HG02623 (cell line): Measurements from ENCODE around the gene TMEM18.
"Not testable (repeated sequence)": the region's sequence is repeated elsewhere in the genome, so short reads cannot be mapped to it uniquely, and the experiment has no call there.

ENCODE experiments used
- ATAC-seq: cut with Tn5 transposase; IDR thresholded peaks from one replicate; pipeline ENCODE4 v1.9.1; 2021; ENCODE audit warnings: moderate library complexity; ENCODE audit not compliant: unreplicated experiment

TMEM18 gene

DNA sequence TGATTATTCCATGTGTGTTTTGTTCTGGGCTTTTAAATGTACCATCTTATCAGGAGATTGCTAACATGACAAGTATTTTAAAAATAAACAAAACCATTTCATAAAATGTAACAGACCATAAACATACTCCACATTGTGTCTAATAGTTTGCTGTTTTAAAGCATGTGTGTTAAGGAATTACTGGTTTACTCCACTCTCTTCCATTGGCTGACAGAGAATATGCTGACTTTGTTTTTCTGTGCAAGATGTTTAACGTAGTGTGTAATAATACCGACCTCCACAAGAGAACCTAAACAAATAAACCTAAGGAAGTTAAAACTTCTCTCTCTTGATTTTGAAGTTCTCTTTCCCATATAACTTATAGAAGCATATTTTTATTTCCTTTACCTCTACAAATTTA is 17.0 kb upstream of the TMEM18 start:
- no peak for ATAC-seq

DNA sequence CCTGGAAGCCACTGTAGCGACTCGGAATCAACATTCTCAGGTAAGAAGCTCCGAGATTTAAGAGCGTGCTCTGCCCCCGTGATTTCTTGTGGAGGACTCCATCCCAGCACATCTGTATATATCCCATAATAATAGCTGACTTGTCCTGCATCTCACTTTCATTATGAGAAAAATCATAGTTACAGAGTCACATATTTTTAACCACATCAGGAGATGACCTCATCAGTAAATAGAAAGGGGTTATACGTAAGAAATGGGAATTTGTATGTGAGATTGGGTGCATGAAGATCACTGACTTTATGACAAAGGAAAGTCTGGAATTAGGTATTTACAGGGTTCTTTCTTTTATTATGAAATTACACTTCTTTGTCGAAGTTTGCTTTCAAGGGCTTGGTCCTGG is 16.4 kb upstream of the TMEM18 start:
- no peak for ATAC-seq

DNA sequence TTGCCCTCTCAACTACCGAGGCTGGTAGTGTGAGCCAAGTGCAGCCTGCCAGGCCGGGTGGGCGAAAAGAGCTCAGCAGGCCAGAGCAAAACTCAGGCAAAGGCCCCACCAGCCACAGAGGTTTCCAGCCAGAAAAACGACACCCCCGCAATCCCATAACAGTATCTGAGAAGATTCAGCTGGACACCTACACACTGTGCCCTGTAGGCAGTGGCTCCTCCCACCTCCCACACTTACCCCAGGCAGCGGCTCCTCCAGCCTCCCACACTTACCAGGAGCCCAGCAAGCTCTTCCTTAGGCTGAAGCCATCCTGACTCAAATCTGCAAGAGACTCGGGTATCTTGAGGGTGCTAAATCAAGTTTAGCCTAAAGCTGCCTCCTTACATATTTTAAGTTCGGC is 15.6 kb upstream of the TMEM18 start:
- no peak for ATAC-seq

DNA sequence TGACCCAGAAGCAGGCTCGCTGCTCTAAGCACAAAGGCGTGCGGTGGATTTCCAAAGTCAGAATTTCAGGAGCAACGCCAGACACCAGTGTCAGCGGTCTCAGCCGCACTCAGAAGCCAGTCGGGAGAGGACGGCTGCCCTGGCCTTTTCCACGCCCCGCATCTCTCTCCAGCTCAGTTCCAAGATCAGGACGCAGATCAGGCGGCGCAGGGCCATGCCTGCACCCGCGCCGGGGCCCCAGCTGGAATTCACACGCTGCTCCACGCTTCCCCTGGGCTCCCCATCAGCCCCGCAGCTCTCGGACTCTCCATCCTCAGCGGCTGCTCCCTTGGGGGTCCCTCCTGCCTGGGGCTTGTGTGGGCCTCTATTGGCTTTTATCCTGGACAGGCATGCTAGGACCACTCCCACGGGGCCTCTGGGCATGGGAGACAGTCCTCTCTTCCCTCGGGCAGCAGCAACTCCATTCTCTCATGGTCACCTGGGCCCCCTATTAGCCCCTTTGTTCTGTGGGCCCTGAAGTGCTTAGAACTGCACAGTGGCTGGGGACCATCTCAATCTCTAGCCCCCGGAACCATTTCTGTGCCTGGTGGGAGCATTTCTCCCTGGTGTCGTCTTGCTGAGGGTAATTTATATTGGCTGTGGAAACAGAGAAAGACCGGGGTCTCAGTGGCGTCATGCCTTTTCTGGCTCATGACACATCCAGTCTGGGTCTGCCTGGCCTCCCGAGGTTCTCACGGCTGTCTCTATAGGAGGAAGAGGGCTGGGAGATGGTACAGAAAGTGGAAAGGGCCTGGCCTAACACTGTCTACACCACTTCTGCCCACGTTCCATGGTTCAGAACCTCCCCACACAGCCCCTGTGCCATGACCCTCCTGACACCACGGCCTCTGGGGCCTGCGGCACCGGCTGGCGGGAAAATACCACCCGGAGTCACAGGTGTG is 14.9 kb upstream of the TMEM18 start:
- ATAC-seq, result no peak

DNA sequence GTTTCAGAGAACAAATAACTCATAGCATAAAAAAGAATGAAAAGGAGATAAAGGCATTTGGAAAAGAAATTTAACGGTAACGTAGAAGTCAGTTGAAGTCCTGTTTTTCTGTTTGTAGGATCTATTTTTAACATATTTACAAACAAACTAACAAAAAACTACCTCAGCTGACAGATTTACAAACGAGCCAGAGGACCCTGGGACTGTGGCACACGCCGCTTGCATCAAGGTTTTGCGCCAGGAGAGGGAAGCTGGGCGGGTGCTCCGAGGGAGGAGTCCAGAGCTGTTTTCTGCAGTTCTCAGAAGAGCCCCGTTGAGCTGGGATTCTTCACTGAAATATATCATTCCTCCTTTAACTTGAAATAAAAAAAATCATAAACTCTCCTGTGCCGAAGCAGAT is 13.6 kb upstream of the TMEM18 start:
- no peak for ATAC-seq

DNA sequence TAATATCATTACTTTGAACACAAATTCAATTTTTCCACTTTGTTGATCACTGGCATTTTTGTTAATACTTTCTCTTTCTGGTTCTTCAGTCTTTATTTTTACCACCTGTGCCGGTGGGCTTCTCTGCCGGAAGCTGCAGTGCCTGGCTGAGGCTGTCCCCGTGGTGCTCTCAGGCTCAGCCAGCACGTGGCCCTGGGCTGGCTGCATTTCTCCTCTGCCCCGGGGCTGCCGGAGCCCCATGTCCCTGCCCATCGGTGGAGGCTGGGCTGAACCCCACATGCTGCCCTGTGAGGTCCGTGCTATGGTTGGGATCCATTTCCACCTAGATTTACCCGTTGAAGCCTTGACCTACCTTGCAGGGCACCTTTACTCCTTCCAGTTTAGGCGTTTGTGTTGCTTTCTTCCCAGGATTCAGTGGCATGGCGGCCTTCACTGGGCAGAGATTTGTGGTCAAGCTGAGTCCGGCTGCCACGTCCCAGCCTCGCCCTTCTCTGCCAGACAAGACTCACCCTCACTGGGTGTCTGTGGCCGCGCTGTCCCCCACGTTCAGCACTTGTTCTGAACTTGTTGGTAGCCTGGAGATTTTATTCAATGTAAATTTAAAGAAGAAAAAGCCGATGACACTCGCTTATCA is 12.8 kb upstream of the TMEM18 start:
- ATAC-seq, result no peak

DNA sequence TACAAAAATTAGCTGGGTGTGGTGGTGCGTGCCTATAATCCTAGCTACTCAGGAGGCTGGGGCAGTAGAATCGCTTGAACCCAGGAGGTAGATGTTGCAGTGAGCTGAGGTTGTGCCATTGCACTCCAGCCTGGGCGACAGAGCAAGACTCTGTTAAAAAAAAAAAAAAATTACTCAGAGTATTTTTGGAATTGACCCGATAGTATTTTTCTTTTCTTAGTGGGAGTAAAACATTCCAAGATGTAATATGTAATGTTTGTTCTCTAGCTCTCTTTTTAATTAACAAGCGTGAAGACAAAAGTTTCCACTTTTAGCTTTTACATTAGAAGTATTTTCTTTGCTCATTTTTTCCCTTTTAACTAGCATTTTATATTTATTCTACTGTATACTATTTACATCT is 12.0 kb upstream of the TMEM18 start:
- ATAC-seq, result no peak

DNA sequence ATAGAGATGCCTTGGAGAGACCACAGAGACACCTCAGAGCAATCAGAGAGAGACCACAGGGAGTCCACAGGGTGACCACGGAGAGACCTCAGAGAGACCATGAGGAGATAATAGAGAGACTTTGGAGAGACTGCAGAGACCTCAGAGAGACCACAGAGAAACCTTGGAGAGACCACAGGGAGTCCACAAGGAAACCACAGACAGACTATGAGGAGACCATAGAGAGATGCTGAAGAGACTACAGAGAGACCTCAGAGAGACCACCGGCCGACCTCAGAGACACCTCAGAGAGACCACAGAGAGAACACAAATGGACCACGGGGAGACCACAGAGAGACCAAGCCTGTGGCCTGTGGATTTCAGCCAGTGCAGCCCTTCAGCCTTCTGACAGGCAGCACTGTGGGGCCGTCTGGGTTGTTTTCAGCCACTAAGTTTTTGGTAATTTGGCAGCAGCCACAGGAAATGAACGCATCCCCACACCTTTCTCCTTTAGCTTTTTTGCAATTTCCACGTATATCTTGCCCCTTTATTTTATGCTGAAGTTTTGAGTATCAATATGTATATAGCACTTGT is 11.4 kb upstream of the TMEM18 start:
- ATAC-seq, result no peak

DNA sequence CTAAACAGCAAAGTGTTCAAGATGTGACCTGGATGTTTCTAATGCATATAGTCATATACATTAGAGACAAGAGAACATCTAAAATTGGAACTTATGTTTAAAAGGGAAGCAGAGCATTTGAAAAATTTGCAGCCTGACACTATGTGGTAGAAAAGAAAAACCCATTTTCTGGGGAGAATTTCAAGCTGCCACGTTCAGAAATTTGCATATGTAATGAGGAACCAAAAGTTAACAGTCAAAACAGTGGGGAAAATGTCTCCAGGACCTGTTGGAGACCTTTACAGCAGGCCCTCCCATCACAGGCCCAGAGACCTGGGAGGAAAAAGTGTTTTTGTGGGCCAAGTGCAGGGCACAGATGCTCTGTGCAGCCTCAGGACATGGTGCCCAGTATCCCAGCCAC is 8.2 kb upstream of the TMEM18 start:
- no peak for ATAC-seq

DNA sequence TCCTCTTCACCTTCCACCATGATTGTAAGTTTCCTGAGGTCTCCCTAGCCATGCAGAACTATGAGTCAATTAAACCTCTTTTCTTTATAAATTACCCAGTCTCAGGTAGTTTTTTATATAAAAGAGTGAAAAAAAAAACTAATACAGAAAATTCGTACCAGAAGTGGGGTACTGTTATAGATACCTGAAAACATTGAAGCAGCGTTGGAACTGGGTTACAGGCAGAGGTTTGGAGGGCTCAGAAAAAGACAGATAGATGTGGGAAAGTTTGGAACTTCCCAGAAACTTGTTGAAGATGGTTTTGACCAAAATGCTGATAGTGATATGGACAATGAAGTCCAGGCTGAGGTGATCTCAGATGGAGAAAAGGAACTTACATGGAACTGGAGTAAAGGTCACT is 7.7 kb upstream of the TMEM18 start:
- not testable (repeated sequence) for ATAC-seq

DNA sequence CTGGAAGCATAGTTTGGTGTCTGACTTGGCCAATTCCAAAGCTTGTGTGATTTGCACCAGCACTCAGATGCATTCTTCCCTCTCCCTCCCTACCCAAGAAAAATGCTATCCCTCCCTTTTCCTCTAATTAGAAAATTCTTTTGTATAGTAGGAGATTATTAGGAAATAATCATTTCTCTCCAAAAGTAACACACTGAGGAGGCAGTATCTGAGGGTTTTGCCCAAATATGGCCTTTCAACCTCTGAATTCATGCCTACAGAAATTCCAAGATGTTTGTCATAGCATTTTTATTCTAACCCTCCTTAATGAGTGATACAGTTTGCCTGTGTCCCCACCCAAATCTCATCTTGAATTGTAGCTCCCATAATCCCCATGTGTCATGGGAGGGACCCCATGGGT is 5.0 kb upstream of the TMEM18 start:
- ATAC-seq, result no peak

DNA sequence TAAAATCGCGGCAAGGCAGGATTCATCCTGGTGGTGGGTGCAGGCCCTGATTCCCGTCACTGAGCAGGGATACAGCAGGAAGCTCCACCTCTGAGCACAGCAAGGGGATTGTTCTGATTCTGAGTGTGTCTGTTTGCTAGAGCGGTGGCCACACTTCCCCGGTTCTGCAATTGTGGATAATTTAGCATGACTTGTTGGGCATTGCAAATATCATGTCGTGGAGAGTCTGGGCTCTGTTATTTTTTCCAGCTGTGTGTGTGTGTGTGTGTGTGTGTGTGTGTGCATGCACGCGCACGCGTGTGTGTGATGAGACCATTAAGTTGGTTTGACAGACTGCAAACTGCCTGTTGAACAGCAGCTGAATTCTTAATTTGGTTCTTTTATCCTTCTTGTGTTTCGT is 4.1 kb upstream of the TMEM18 start:
- no peak for ATAC-seq

DNA sequence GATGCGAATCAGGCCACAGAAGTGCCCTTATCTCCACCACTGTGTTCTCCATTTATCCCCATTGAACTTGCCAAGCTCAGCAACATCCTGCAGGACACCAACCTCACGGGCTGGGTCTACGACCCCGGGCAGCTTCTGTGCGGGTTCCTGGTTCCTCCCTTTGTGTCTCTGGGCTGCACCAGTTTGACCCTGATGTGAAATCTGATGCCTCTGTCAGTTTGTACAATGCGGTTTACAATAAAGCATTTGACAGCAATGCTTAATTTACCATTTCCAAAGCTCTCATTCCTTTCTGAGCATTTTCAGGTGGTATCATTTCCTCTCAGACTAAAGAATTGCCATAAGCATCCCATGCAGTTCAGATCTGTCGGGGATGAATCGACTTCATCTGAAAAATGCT is 3.3 kb upstream of the TMEM18 start:
- no peak for ATAC-seq

DNA sequence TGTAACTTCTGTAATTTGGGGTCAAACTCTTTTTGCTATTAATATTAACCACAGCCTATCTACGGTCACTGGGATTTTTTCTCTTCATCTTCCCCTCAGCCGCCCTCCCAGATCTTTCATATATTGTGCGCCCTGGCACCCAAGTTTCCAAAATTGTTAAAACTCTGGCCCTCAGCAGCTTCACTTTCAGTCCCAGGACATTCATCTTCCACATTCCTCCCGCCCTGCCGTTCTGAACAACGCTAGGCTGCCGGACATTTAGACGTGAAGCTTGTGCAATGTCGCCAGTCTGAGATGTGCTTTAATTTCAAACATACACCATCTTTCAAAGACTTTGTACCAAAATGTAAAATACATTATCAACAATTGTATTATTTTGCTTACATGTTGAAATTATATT is 1.8 kb upstream of the TMEM18 start:
- ATAC-seq, result no peak

DNA sequence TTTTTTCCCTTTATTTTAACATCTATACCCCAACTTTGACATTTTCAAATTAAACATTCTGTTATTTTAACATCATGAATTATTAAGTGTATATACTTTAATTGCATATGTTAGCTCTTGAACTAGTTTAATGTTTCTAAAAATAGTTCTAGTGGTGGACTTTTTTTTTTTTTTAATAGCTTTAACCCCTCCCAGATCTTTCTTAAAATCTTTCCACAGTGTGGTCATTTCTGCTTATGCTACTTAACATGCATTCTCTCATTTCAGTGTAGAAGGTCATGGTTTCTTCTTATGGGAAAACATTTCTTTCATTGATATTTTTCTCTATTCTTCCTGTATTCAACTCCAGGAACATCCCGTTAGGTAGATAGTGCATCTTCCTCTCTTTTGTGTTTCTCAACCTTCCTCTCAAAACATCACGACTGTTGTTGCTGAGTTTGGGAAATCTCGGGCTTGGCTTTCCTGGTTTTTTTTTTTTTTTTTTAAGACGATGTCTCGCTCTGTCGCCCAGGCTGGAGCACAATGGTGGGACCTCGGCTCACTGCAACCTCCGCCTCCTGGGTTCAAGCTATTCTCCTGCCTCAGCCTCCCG is 849 bp upstream of the TMEM18 start:
- ATAC-seq, result no peak

DNA sequence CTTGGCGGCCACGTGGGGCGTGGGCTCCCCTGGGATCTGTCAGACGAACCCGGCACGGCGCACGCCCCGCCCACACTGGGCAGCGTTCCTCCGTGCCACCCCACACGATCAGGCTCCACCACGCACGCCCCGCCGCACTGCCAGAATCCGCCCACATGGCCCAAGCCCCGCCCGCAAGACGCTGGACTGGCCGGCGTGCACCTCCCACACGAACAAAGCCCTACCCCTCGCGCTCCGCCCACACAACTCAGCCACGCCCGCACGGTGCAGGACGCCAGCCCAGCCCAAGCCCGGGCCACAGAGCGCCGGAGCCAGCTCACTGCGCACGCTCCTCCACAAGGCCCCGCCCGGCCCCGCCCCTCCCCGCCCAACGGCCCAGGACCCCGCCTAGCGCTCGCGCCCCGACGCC is 555 bp downstream of the TMEM18 start:
- ATAC-seq, result peak; percentile 79

DNA sequence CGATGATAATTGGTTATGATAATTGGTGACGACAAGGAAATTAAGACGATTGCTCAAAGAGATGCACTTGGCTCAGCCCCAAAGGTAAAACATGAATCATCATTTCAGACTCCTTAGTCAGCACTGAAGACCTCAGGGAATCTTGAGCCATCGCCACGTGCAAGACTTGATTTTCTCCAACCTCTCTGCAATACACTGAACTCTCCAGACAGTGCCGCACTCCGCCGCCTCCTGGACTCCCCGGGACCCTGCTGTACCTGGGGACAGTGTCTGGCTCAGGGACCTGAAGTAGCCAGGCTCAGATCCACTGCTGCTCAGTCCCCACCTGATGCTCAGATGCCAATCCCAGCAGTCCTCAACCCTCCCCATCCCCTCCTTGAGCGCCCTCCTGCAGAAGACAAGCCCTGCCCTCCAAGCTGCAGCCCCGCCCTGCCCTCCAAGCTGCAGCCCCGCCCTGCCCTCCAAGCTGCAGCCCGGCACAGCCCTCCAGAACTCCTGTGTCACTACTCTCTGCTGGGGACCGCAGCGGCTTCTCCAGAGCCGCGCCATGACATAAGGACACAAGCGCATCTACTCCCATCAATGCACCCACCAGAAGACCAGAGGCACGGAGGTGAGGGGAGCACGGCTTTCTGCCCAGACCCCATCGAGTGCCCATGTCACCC is 1.1 kb downstream of the TMEM18 start:
- ATAC-seq, result peak; percentile 32

DNA sequence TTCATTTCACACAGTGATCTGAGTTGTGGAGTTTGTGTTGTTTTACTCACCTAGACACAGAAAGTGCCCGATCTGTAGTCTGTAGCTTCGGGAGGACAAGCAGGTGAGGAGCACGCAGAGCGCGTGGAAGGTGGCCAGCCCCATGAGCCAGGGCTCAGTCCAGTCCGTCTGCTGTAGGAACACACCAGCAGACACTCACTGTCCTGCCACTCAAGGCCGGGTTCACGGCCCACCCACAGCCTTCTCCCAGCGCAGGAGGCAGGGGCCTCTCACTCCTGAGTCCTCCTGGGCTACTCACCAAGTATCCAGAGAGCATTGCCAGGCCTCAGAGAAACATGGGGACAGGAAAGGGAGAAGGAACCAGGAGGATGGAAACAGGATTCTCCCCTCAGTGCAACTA is 1.7 kb downstream of the TMEM18 start:
- ATAC-seq, result no peak

DNA sequence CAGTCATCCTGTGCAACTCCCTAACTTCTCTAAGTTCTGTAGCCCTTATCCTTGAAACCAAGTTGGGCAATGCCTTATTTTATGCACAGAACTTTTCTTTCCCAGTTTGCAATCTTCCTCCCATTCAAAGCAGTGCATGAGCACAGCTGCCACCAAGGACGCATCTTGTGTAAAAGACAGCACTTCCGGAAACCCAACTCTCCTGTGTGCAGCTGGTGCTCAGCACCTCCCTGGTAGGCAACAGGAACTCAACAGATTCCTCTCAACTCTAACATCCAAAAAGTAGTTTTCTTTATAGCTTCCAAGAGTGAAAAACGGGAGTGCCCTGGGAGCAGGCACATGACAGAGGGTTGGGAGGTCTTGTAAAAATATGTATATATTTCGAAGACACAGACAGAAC is 2.2 kb downstream of the TMEM18 start:
- no peak for ATAC-seq

DNA sequence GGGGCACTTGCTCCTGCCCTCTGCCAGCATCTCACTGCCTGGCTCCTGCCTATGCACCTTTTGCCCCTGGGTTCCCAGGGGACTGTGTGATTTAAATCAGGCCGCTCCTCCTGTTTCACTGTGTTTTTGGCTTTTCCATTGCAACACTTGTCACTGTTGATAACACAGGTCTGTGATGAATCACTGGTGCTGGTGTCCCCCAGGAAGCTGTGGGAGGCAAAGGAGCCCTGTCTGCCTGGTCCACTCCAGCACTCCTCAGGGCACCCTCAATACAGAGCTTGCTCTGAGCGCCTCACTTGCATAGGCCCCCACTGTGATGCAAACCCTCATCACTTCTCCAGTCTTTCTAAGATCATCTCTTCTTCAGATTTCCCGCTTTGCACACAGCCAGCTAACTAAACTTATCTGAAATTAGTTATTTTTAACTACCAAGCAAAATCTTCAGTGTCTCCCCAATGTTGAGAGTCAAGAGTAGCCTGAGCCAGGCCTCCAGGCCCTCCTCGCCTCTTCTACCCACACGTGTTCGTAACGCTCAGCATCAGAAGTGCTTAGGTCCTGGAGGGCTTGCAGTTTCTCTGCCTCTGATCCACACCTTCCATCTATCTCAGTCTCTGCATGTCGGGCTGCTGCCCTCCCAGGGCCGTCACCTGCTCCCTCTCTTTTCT is 2.8 kb downstream of the TMEM18 start:
- ATAC-seq, result no peak
